CD4-positive, alpha-beta T cell treated with Interleukin-15 for 4 hours (primary cell): ENCODE measurements around the gene KRT28.

Experiments used
- DNase-seq: peaks from one replicate; pipeline ENCODE4 v3.0.0-alpha.2; 2020; ENCODE audit warnings: low spot score

KRT28 gene

GRCh38 chr17:40799859-40800258 is at the start of gene KRT28:
Gene KRT28 (minus strand): TSS chr17:40799959. CDS start chr17:40799893, 66 bp downstream.
- no peak for DNase-seq

GRCh38 chr17:40848583-40849235 is 49.0 kb upstream of the KRT28 start:
- no peak for DNase-seq

GRCh38 chr17:40846515-40847144 is 46.9 kb upstream of the KRT28 start:
- no peak for DNase-seq

- DNase-seq = no peak
Measured at GRCh38 chr17:40844671-40845107, 44.9 kb upstream of the KRT28 start.

GRCh38 chr17:40843242-40843641 is 43.5 kb upstream of the KRT28 start:
- DNase-seq = no peak

- no peak for DNase-seq
Measured at GRCh38 chr17:40841246-40841645, 41.5 kb upstream of the KRT28 start.

GRCh38 chr17:40839194-40839593 is 39.4 kb upstream of the KRT28 start:
- no peak for DNase-seq

GRCh38 chr17:40836020-40836419 is 36.3 kb upstream of the KRT28 start:
- no peak for DNase-seq

- DNase-seq = no peak
Measured at GRCh38 chr17:40833882-40834281, 34.1 kb upstream of the KRT28 start.

GRCh38 chr17:40832840-40833239 is 33.1 kb upstream of the KRT28 start:
- no peak for DNase-seq

GRCh38 chr17:40830085-40830776 is 30.5 kb upstream of the KRT28 start:
- DNase-seq = no peak

- no peak for DNase-seq
Measured at GRCh38 chr17:40828454-40829044, 28.8 kb upstream of the KRT28 start.

- no peak for DNase-seq
Measured at GRCh38 chr17:40827746-40828453, 28.1 kb upstream of the KRT28 start.

GRCh38 chr17:40825599-40825998 is 25.8 kb upstream of the KRT28 start:
- no peak for DNase-seq

GRCh38 chr17:40824015-40824832 is 24.5 kb upstream of the KRT28 start:
- no peak for DNase-seq

- DNase-seq = no peak
Measured at GRCh38 chr17:40822132-40822812, 22.5 kb upstream of the KRT28 start, which contains the start of gene KRT10. Gene KRT10 (minus strand): TSS chr17:40822614. CDS start chr17:40822585, 29 bp downstream.

- DNase-seq = no peak
Measured at GRCh38 chr17:40821536-40821935, 21.8 kb upstream of the KRT28 start.

GRCh38 chr17:40820228-40820838 is 20.6 kb upstream of the KRT28 start:
- no peak for DNase-seq

- no peak for DNase-seq
Measured at GRCh38 chr17:40819528-40820125, 19.9 kb upstream of the KRT28 start.
